Mesenteric fat pad (tissue), 1 donor: ENCODE results near the gene COL16A1. TPM values are rescaled to one million over a fixed set of nuclear protein-coding genes. Genes with fewer than 3 reads are reported as not detected.

Source experiments
- DNase-seq: peaks from one replicate; pipeline ENCODE4 v3.0.0-alpha.2; 2020; ENCODE audit warnings: low spot score
- total RNA-seq: library from RNA; stranded (reverse); fragmentation: NEBNext Ultra II Directional; extraction: Animal tissue kit (Norgen Biotek cat#: 25700); gene quantifications from one replicate; pipeline ENCODE4 v1.2.1, GENCODE V29; 2021
- donor health status: DM: yes; HTN: yes; CAD: no.

Gene COL16A1
- total RNA-seq, 1 donor from 2014 or later, result 38.9 TPM

GRCh38 chr1:31650161-31651088 is 53.4 kb downstream of the COL16A1 start:
- no peak for DNase-seq

- no peak for DNase-seq
Observed at GRCh38 chr1:31648641-31649357, 55.0 kb downstream of the COL16A1 start.

- DNase-seq, result no peak
Observed at GRCh38 chr1:31648190-31648589, 55.6 kb downstream of the COL16A1 start.

- no peak for DNase-seq
Observed at GRCh38 chr1:31647106-31647505, 56.7 kb downstream of the COL16A1 start.

GRCh38 chr1:31646259-31646960 is 57.4 kb downstream of the COL16A1 start:
- no peak for DNase-seq

- DNase-seq, result no peak
Observed at GRCh38 chr1:31645274-31645568, 58.6 kb downstream of the COL16A1 start.

- DNase-seq, result peak; percentile 100
Observed at GRCh38 chr1:31644560-31645273, 59.1 kb downstream of the COL16A1 start, which contains the start of gene PEF1. Gene PEF1, minus strand, starts transcription at chr1:31644876. Its CDS starts 12 bp downstream, at chr1:31644864.

GRCh38 chr1:31643976-31644559 is 59.7 kb downstream of the COL16A1 start:
- no peak for DNase-seq

- no peak for DNase-seq
Observed at GRCh38 chr1:31642897-31643296, 60.9 kb downstream of the COL16A1 start.

- DNase-seq, result no peak
Observed at GRCh38 chr1:31642366-31642765, 61.5 kb downstream of the COL16A1 start.

- DNase-seq, result no peak
Observed at GRCh38 chr1:31640964-31641363, 62.9 kb downstream of the COL16A1 start.

GRCh38 chr1:31640179-31640578 is 63.6 kb downstream of the COL16A1 start:
- no peak for DNase-seq

- DNase-seq, result no peak
Observed at GRCh38 chr1:31639543-31639942, 64.3 kb downstream of the COL16A1 start.

- no peak for DNase-seq
Observed at GRCh38 chr1:31637915-31638673, 65.7 kb downstream of the COL16A1 start.

- no peak for DNase-seq
Observed at GRCh38 chr1:31633117-31633516, 70.7 kb downstream of the COL16A1 start.

GRCh38 chr1:31632649-31633048 is 71.2 kb downstream of the COL16A1 start:
- DNase-seq, result no peak

GRCh38 chr1:31628931-31629556 is 74.8 kb downstream of the COL16A1 start:
- no peak for DNase-seq

- DNase-seq, result no peak
Observed at GRCh38 chr1:31627930-31628559, 75.8 kb downstream of the COL16A1 start.

- DNase-seq, result no peak
Observed at GRCh38 chr1:31627301-31627929, 76.4 kb downstream of the COL16A1 start.
